ENCODE measurements around the gene SLC9C1.

The SLC9C1 gene

DNA sequence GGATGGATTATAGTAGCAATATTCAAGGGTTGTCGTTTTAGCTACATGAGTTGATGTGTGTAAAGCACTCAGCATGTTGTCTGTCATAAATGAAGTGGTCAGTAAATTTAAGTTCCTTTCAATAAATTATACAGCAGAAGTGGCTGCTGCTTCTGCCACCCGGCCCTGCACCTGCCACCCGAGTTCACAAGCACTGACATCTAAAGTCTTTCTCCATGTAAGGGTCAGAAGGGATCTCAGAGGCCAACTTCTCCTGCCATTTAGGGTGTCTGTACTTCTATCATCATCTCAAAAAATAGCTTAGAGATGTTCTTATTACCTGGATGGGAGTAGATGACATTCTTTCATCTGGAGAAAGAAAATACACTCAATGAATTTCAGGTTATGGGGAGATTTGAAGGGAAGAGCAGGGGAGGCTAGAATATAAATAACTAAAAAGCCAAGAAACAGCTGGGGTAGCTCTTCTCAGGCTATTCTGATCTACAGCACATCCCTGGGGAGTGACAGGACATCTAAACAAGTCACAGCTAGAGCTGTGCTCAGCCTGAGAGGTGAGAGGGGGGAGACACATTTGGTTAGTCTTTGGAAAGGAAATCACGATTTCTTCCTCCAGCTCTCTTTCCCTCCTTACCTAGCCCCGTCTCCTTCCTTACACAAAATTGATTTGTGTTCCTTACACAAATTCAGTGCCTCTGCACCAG is 169.0 kb downstream of the SLC9C1 start:
- Histone ChIP-seq H3K27me3 (no peaks in the 10 kb centered on the region), H3K4me3 (ENCODE audit: low read depth in 1 of 2, low read length in 1 of 2) (no peak overlapping the region), H3K4me1 (ENCODE audit: control insufficient read depth in 1 of 2, insufficient read depth in 1 of 2, low read depth in 1 of 2, low read length in 1 of 2) (peaks cover 4 to 18% of the 10 kb centered on the region in 2 experiments), H3K9me3 (no peaks in the 10 kb centered on the region), H3K36me3 (peaks cover 30% of the 10 kb centered on the region), H3K27ac (no peak overlapping the region)
- TF ChIP-seq, protein P1, sequence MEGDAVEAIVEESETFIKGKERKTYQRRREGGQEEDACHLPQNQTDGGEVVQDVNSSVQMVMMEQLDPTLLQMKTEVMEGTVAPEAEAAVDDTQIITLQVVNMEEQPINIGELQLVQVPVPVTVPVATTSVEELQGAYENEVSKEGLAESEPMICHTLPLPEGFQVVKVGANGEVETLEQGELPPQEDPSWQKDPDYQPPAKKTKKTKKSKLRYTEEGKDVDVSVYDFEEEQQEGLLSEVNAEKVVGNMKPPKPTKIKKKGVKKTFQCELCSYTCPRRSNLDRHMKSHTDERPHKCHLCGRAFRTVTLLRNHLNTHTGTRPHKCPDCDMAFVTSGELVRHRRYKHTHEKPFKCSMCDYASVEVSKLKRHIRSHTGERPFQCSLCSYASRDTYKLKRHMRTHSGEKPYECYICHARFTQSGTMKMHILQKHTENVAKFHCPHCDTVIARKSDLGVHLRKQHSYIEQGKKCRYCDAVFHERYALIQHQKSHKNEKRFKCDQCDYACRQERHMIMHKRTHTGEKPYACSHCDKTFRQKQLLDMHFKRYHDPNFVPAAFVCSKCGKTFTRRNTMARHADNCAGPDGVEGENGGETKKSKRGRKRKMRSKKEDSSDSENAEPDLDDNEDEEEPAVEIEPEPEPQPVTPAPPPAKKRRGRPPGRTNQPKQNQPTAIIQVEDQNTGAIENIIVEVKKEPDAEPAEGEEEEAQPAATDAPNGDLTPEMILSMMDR (IDR thresholded peaks at IDR 0.05): no peak

DNA sequence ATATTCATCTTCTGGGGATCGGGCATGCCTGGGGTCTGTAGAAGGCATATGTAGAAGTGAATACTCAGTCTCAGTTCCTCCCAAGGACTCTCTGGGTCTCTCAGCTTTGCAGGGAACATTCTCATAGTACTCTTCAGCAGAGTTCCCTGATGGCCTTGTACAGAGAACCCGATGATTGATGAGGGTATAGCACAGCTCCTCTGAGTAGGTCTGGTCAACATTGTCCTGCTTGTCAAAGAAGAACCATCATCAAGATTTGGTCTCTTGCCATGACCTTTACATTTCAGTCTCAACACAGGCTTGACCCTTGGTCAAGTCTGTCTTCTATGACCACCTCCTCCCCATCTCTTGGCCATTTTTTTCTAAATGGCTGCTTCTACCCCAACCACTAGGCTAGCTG is 170.5 kb downstream of the SLC9C1 start:
- no peaks in the 10 kb centered on the region for H3K9me3 ChIP-seq
- peaks cover 0 to 4% of the 10 kb centered on the region in 2 experiments for H3K4me1 ChIP-seq (ENCODE audit: control insufficient read depth in 1 of 2, insufficient read depth in 1 of 2, low read depth in 1 of 2, low read length in 1 of 2)
- TF ChIP-seq, protein P1 (IDR thresholded peaks at IDR 0.05): no peak
- H3K36me3 ChIP-seq: peaks cover 30% of the 10 kb centered on the region
- H3K4me3 ChIP-seq (ENCODE audit: low read depth in 1 of 2, low read length in 1 of 2): no peak overlapping the region
- H3K27me3 ChIP-seq: no peaks in the 10 kb centered on the region
- H3K27ac ChIP-seq: no peak overlapping the region

DNA sequence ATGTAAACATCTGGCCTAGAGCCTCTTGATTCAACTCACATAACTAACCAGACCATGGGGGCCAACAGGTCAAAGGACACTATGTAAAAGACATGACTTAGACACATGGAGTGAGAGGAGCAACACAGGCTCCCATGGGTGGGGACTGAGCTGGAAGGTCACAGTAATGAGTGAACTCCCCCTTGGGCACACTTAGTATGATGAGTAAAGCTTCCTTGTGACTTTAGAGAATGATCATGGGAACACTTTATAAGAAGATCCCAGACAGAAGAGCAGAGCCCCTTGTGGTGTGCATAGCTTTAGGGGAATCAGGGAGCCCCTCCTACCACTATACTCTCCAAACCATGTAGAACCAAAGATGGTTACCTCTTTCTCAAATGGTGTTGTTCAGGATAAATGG is 171.1 kb downstream of the SLC9C1 start:
- TF ChIP-seq, protein P1 (IDR thresholded peaks at IDR 0.05): no peak

DNA sequence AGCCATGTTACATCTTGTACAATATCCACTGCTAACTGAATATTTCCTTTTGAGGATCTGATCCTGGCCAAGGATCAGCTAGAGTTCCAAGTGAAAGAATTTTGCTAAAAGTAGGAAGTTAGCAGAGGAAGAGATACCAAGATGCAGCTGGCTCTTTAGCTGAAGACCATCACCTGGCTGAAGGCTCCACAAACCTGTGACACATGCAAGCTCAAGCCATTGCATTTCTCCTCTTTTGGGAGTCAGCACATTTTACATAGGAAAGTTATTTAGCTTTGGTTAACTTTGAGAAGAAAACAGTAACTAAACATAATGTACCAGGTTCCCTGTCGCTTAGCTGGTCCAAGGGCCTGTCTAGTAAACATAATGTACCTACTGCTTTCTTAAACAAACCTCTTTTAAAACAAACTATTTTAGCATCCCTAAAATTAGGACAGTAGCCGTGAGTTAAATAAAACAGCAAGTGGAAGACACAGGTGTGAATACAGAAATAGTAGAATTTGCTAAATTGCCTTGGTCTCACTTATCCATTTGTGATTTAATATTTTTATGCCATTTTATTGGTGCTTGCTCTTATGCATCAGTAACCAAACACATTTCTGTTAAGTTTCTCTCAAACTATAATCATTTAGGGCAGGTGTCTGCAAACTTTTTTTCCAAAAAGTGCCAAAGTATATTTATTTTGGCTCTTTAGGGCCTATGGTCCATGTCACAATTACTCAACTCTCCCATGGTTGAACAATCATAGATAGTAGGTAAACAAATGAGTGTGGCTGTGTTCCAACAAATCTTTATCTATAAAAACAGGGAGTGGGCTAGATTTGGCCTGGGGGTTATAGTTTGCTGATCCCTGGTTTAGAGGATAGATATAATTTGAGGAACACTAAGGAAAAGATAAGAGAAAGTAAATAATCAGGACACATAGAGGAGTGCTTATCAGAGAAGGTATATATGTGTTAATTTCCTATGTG is 172.2 kb downstream of the SLC9C1 start:
- TF ChIP-seq, protein P1 (IDR thresholded peaks at IDR 0.05): no peak
- Histone ChIP-seq H3K27ac (no peak overlapping the region), H3K27me3 (no peaks in the 10 kb centered on the region), H3K9me3 (no peaks in the 10 kb centered on the region), H3K4me1 (ENCODE audit: control insufficient read depth in 1 of 2, insufficient read depth in 1 of 2, low read depth in 1 of 2, low read length in 1 of 2) (no peaks in the 10 kb centered on the region), H3K4me3 (ENCODE audit: low read depth in 1 of 2, low read length in 1 of 2) (no peak overlapping the region), H3K36me3 (peaks cover 30% of the 10 kb centered on the region)

More for the DNA sequence above, 171.1 kb downstream of the SLC9C1 start:
- H3K4me3 ChIP-seq (ENCODE audit: low read depth in 1 of 2, low read length in 1 of 2): no peak overlapping the region
- H3K36me3 ChIP-seq: peaks cover 30% of the 10 kb centered on the region
- H3K27me3 ChIP-seq: no peaks in the 10 kb centered on the region
- H3K27ac ChIP-seq: no peak overlapping the region
- peaks cover 0 to 4% of the 10 kb centered on the region in 2 experiments for H3K4me1 ChIP-seq (ENCODE audit: control insufficient read depth in 1 of 2, insufficient read depth in 1 of 2, low read depth in 1 of 2, low read length in 1 of 2)
- H3K9me3 ChIP-seq: no peaks in the 10 kb centered on the region

DNA sequence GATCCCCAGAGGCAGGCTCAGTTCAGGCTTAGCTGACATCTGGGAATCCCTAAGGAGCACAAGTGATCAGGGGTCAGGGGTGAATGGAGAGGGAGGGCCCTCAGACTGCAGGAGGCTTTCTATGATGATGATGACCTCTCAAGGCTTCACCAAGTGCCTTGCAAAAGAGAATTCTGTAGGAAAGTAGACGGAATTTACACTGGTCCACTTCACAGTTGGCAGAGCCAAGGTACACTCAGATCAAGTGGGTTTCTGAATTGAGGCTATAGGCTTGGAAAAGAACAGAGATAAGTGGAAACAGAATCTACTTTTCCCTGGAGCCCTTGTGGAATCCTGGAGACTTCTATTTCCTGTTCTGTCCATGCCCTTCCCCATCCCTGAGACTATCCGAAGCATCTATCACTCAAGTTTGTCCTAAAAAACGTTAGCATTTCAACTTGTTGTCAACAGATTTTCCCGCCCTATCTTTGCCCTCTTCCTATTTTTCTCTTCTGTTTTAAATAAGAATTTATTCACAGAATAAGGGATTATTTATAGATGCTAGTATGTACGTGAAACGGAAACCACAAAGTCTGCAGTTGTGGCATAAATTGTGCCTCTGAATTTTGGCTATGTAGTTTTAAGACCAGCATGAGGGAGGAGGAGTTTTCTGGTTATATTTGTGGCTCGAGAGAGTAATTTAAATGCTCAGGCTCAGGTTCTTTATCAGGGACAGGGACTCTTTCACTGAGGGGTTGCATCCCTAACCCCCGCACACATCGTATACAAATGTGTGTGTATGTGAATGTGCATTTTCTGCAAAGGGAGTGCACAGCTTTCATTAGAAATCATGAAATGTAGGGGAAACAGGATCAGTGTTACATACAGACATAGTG is 173.8 kb downstream of the SLC9C1 start:
- no peaks in the 10 kb centered on the region for H3K27me3 ChIP-seq
- no peaks in the 10 kb centered on the region for H3K4me1 ChIP-seq (ENCODE audit: control insufficient read depth in 1 of 2, insufficient read depth in 1 of 2, low read depth in 1 of 2, low read length in 1 of 2)
- H3K9me3 ChIP-seq: no peaks in the 10 kb centered on the region
- H3K4me3 ChIP-seq (ENCODE audit: low read depth in 1 of 2, low read length in 1 of 2): no peak overlapping the region
- TF ChIP-seq, protein P1 (IDR thresholded peaks at IDR 0.05): no peak
- no peak overlapping the region for H3K27ac ChIP-seq
- peaks cover 24% of the 10 kb centered on the region for H3K36me3 ChIP-seq

Measured in neutrophil (primary cell).